Neuronal stem cell (in vitro differentiated cells): ENCODE results near the gene PLD6.

Source experiments
- DNase-seq: peaks from one replicate; pipeline ENCODE4 v3.0.0-alpha.2; 2013; ENCODE audit warnings: low spot score
- H2AFZ ChIP-seq: one replicate; pipeline ENCODE4 v1.6.1; 2013; ENCODE audit warnings: mild to moderate bottlenecking, low read length, inconsistent platforms
- H2AK5ac ChIP-seq: 2 replicates; pipeline ENCODE4 v1.6.1; 2013; ENCODE audit warnings: low read depth, mild to moderate bottlenecking, inconsistent platforms, low read length, moderate library complexity, mixed read lengths
- H2BK120ac ChIP-seq: 2 replicates; pipeline ENCODE4 v1.6.1; 2013; ENCODE audit warnings: low read depth, mild to moderate bottlenecking, inconsistent platforms, low read length, moderate library complexity, mixed read lengths
- H2BK12ac ChIP-seq: one replicate; pipeline ENCODE4 v1.6.1; 2013; ENCODE audit warnings: low read length, inconsistent platforms
- H2BK15ac ChIP-seq: 2 replicates; pipeline ENCODE4 v1.6.1; 2013; ENCODE audit warnings: mild to moderate bottlenecking, low read length, inconsistent platforms, mixed read lengths
- H2BK5ac ChIP-seq: one replicate; pipeline ENCODE4 v1.6.1; 2013; ENCODE audit warnings: inconsistent platforms, mild to moderate bottlenecking, low read length, moderate library complexity
- H3K14ac ChIP-seq: one replicate; pipeline ENCODE4 v1.6.1; 2013; ENCODE audit warnings: low read length, inconsistent platforms
- H3K18ac ChIP-seq: 2 replicates; pipeline ENCODE4 v1.6.1; 2013; ENCODE audit warnings: low read length, inconsistent platforms
- H3K23ac ChIP-seq: 2 replicates; pipeline ENCODE4 v1.6.1; 2013; ENCODE audit warnings: low read depth, mild to moderate bottlenecking, mixed read lengths, low read length, inconsistent platforms; ENCODE audit not compliant: poor library complexity
- H3K27ac ChIP-seq: replicated peaks from 3 replicates; pipeline ENCODE4 v1.5.1; 2013; ENCODE audit warnings: low read length, inconsistent platforms
- H3K27me3 ChIP-seq, 3 experiments: 2 replicates each; pipeline ENCODE4 v1.6.1; 2013; ENCODE audit warnings: low read length in 3 of 3, mild to moderate bottlenecking in 2 of 3, inconsistent platforms in 1 of 3, low read depth in 1 of 3, mixed read lengths in 1 of 3, moderate library complexity in 1 of 3; ENCODE audit not compliant: control insufficient read depth in 3 of 3, insufficient read depth in 3 of 3
- H3K36me3 ChIP-seq, 2 donors: replicated peaks in 1 of 2; 2 replicates each; pipeline ENCODE4 v1.6.1; 2013; ENCODE audit warnings: low read length in 2 of 2; ENCODE audit not compliant: control insufficient read depth in 2 of 2, insufficient read depth in 2 of 2
- H3K4ac ChIP-seq: 2 replicates; pipeline ENCODE4 v1.6.1; 2013; ENCODE audit warnings: inconsistent platforms, mild to moderate bottlenecking, low read length, moderate library complexity
- H3K4me1 ChIP-seq, 2 donors: 1 replicate in 1 of 2; 2 replicates in 1 of 2; pipeline ENCODE4 v1.6.1; 2013; ENCODE audit warnings: low read length in 2 of 2, low read depth in 1 of 2; ENCODE audit not compliant: control insufficient read depth in 2 of 2, insufficient read depth in 1 of 2
- H3K4me2 ChIP-seq: one replicate; pipeline ENCODE4 v1.6.1; 2013; ENCODE audit warnings: mild to moderate bottlenecking, low read length, inconsistent platforms; ENCODE audit not compliant: insufficient read depth, poor library complexity, severe bottlenecking
- H3K4me3 ChIP-seq, 2 donors: 2 replicates each; pipeline ENCODE4 v1.5.1; 2013; ENCODE audit warnings: low read length in 2 of 2, mild to moderate bottlenecking in 2 of 2, inconsistent platforms in 1 of 2, moderate library complexity in 1 of 2
- H3K79me1 ChIP-seq: one replicate; pipeline ENCODE4 v1.6.1; 2013; ENCODE audit warnings: low read depth, mild to moderate bottlenecking, inconsistent platforms, low read length, moderate library complexity
- H3K9ac ChIP-seq: one replicate; pipeline ENCODE4 v1.6.1; 2013; ENCODE audit warnings: mild to moderate bottlenecking, low read depth, low read length, inconsistent platforms; ENCODE audit not compliant: poor library complexity
- H3K9me3 ChIP-seq, 2 donors: replicated peaks in 1 of 2; 2 replicates each; pipeline versions ENCODE3 to v1.6.1; 2013; ENCODE audit warnings: low read length in 2 of 2, mild to moderate bottlenecking in 2 of 2, inconsistent platforms in 1 of 2, low read depth in 1 of 2, mixed read lengths in 1 of 2, moderate library complexity in 1 of 2; ENCODE audit not compliant: control insufficient read depth in 2 of 2, insufficient read depth in 1 of 2
- H4K8ac ChIP-seq: one replicate; pipeline ENCODE4 v1.6.1; 2013; ENCODE audit warnings: low read depth, mild to moderate bottlenecking, inconsistent platforms, low read length, moderate library complexity
- H4K91ac ChIP-seq: one replicate; pipeline ENCODE4 v1.6.1; 2013; ENCODE audit warnings: low read length, low read depth, mild to moderate bottlenecking, inconsistent platforms; ENCODE audit not compliant: poor library complexity
- WGBS, 2 donors: extraction: QIAGEN DNeasy Blood & Tissue Kit; methylation state at CpG; one replicate each; pipeline ENCODE4 v1.1.7; 2013; ENCODE audit warnings: missing lambda C conversion rate in 2 of 2, mixed read lengths in 1 of 2; ENCODE audit not compliant: insufficient read length in 2 of 2, insufficient replicate concordance in 1 of 2; ENCODE audit errors: extremely low coverage in 2 of 2; 5-methylcytosine and 5-hydroxymethylcytosine counted together

The PLD6 gene

GRCh38 chr17:17154981-17155380 is 51.2 kb downstream of the PLD6 start:
- WGBS, 2 donors: no CpG with 5 or more reads among the region's 8 CpGs
- H3K9me3 ChIP-seq: no peaks in the 10 kb centered on the region
- no peak overlapping the region for H4K91ac ChIP-seq
- H2AFZ ChIP-seq: no peak overlapping the region
- no peak overlapping the region for H2BK15ac ChIP-seq
- H3K18ac ChIP-seq: no peak overlapping the region
- H3K27ac ChIP-seq: no peak overlapping the region
- H4K8ac ChIP-seq: no peak overlapping the region
- H2BK5ac ChIP-seq: no peak overlapping the region
- no peak overlapping the region for H2BK12ac ChIP-seq
- peaks cover 0 to 2% of the 10 kb centered on the region in 2 donors for H3K4me1 ChIP-seq
- no peak overlapping the region for H3K4me2 ChIP-seq
- no peak overlapping the region for H3K14ac ChIP-seq
- H3K9ac ChIP-seq: no peak overlapping the region
- no peak for DNase-seq
- H2AK5ac ChIP-seq: no peak overlapping the region
- no peak overlapping the region for H3K23ac ChIP-seq
- H3K27me3 ChIP-seq: no peaks in the 10 kb centered on the region
- peaks cover 50 to 93% of the 10 kb centered on the region in 2 donors for H3K36me3 ChIP-seq
- H3K79me1 ChIP-seq: no peaks in the 10 kb centered on the region
- no peak overlapping the region for H2BK120ac ChIP-seq
- H3K4me3 ChIP-seq: no peak overlapping the region
- H3K4ac ChIP-seq: no peak overlapping the region

- Histone ChIP-seq H3K18ac (no peak overlapping the region), H2BK12ac (no peak overlapping the region), H3K4me3 (no peak overlapping the region), H3K36me3 (peaks cover 49 to 93% of the 10 kb centered on the region in 2 donors), H3K4me2 (no peak overlapping the region), H2BK120ac (no peak overlapping the region), H3K79me1 (no peaks in the 10 kb centered on the region), H3K27ac (no peak overlapping the region), H3K23ac (no peak overlapping the region), H3K9ac (no peak overlapping the region), H2BK5ac (no peak overlapping the region), H2AFZ (no peak overlapping the region), H2BK15ac (no peak overlapping the region), H4K91ac (no peak overlapping the region), H3K4me1 (peaks cover 0 to 2% of the 10 kb centered on the region in 2 donors), H3K9me3 (no peaks in the 10 kb centered on the region), H4K8ac (no peak overlapping the region), H2AK5ac (no peak overlapping the region), H3K27me3 (no peaks in the 10 kb centered on the region), H3K14ac (no peak overlapping the region), H3K4ac (no peak overlapping the region)
- no peak for DNase-seq
- no CpG with 5 or more reads among the region's 5 CpGs for WGBS, 2 donors
Observed at GRCh38 chr17:17154556-17154955, 51.6 kb downstream of the PLD6 start.

GRCh38 chr17:17153709-17154108 is 52.4 kb downstream of the PLD6 start:
- Histone ChIP-seq H2BK12ac (no peak overlapping the region), H3K36me3 (peaks cover 42 to 89% of the 10 kb centered on the region in 2 donors), H3K4me2 (no peak overlapping the region), H3K9me3 (no peaks in the 10 kb centered on the region), H4K91ac (no peak overlapping the region), H3K18ac (no peak overlapping the region), H2AFZ (no peak overlapping the region), H3K9ac (no peak overlapping the region), H3K4me1 (peaks cover 0 to 2% of the 10 kb centered on the region in 2 donors), H3K23ac (no peak overlapping the region), H4K8ac (no peak overlapping the region), H3K27me3 (no peaks in the 10 kb centered on the region), H3K4me3 (no peak overlapping the region), H3K27ac (no peak overlapping the region), H2BK15ac (no peak overlapping the region), H2BK5ac (no peak overlapping the region), H2BK120ac (peak overlapping the region; percentile 49), H3K4ac (no peak overlapping the region), H3K79me1 (no peaks in the 10 kb centered on the region), H3K14ac (no peak overlapping the region), H2AK5ac (no peak overlapping the region)
- WGBS, 2 donors: no CpG with 5 or more reads among the region's 7 CpGs
- no peak for DNase-seq

- Histone ChIP-seq H4K8ac (no peak overlapping the region), H3K36me3 (peaks cover 39 to 93% of the 10 kb centered on the region in 2 donors), H3K9ac (no peak overlapping the region)
Observed at GRCh38 chr17:17153071-17153470, 53.1 kb downstream of the PLD6 start.

More at GRCh38 chr17:17153071-17153470, 53.1 kb downstream of the PLD6 start:
- Histone ChIP-seq H2AK5ac (no peak overlapping the region), H3K9me3 (no peaks in the 10 kb centered on the region), H3K4me1 (peaks cover 0 to 2% of the 10 kb centered on the region in 2 donors), H3K79me1 (no peaks in the 10 kb centered on the region), H3K14ac (no peak overlapping the region), H3K18ac (no peak overlapping the region), H3K4me3 (no peak overlapping the region), H2BK120ac (no peak overlapping the region), H2BK15ac (no peak overlapping the region), H3K4me2 (no peak overlapping the region), H4K91ac (no peak overlapping the region), H2BK12ac (no peak overlapping the region), H2AFZ (no peak overlapping the region), H3K27ac (no peak overlapping the region), H3K23ac (no peak overlapping the region), H2BK5ac (no peak overlapping the region), H3K27me3 (no peaks in the 10 kb centered on the region), H3K4ac (no peak overlapping the region)
- no peak for DNase-seq
- WGBS, 2 donors: no CpG with 5 or more reads among the region's 9 CpGs
